HG03354 (cell line): ENCODE data around the gene RPH3AL.
"Not testable (repeated sequence)": the region's sequence is repeated elsewhere in the genome, so short reads cannot be mapped to it uniquely, and the experiment has no call there.

ENCODE experiments used
- ATAC-seq: cut with Tn5 transposase; IDR thresholded peaks from one replicate; pipeline ENCODE4 v1.9.1; 2021; ENCODE audit warnings: mild to moderate bottlenecking; ENCODE audit not compliant: unreplicated experiment, poor library complexity, severe bottlenecking

The RPH3AL gene

GRCh38 chr17:250487-251300 lies 101.9 kb downstream of the RPH3AL start:
- no peak for ATAC-seq

GRCh38 chr17:249236-249993 lies 103.2 kb downstream of the RPH3AL start:
- no peak for ATAC-seq

- no peak for ATAC-seq
These were observed 104.0 kb downstream of the RPH3AL start for GRCh38 chr17:248337-249235.

GRCh38 chr17:247767-248166 lies 104.8 kb downstream of the RPH3AL start:
- no peak for ATAC-seq

- ATAC-seq: no peak
These were observed 105.7 kb downstream of the RPH3AL start for GRCh38 chr17:246851-247421.

- no peak for ATAC-seq
These were observed 106.4 kb downstream of the RPH3AL start for GRCh38 chr17:246226-246625.

- ATAC-seq: no peak
These were observed 107.0 kb downstream of the RPH3AL start for GRCh38 chr17:245611-246010.

DNA sequence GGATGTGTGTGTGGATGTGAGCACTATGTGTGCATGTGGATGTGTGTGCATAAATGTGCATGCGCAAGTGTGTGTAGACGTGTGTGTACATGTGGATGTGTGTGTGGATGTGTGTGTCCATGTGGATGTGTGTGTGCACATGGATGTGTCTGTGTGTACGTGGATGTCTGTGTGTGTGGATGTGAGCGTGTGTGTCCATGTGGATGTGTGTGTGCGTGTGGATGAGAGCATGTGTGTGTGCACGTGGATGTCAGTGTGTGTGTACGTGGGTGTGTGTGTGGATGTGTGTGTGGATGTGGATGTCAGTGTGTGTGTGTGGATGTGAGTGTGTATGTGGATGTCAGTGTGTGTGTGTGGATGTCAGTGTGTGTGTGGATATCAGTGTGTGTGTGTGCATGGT lies 107.6 kb downstream of the RPH3AL start:
- ATAC-seq: no peak

DNA sequence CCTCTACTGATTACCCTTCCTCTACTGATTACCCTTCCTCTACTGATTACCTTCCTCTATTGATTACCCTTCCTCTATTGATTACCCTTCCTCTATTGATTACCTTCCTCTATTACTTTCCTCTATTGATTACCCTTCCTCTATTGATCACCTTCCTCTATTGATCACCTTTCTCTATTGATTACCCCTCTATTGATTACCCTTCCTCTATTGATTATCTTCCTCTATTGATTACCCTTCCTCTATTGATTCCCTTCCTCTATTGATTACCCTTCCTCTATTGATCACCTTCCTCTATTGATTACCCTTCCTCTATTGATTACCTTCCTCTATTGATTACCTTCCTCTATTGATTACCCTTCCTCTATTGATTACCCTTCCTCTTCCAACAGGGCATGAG lies 108.7 kb downstream of the RPH3AL start:
- ATAC-seq: not testable (repeated sequence)

GRCh38 chr17:238964-239259 lies 113.7 kb downstream of the RPH3AL start:
- no peak for ATAC-seq

GRCh38 chr17:238071-238963 lies 114.3 kb downstream of the RPH3AL start:
- no peak for ATAC-seq

GRCh38 chr17:237406-237955 lies 115.1 kb downstream of the RPH3AL start:
- ATAC-seq: no peak

DNA sequence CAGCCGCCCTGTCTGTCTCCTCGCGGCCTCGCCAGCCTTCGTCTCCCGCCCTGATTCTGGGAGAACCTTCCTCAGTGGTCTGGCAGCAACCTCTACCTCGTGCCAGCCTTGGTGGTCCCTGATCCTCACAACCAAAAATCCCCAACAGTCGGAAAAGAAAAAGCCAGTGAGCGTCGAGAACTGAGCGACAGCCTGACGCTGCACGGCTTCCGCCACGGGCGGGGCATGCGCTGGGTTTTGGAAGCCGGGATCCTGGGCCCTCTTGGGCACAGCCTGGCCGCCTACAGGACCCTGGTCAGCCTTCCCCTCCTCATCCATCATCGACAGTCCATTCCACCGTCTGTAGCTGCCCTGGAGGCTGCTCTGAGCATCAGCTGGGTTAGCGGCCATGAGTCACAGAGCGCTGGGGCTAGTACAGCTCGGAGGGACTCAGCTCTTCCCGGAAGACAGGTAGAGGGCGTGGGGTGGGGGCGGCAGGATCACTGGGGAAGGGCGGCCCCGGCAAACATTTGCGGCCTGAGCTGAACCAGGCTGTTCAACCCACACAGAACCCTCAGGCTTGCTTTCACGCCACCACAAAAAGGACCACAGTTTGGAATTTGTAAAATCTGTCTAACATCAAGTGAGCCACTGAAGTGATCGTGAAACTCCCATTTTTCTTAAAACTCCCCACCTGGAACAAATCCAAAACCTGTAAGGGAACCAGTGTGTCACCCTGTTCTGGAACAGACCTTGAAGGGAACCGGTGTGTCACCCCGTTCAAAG lies 115.8 kb downstream of the RPH3AL start:
- ATAC-seq: no peak

- no peak for ATAC-seq
These were observed 116.6 kb downstream of the RPH3AL start for GRCh38 chr17:235831-236640.

- not testable (repeated sequence) for ATAC-seq
These were observed 117.4 kb downstream of the RPH3AL start for GRCh38 chr17:234994-235830.
